Brain microvascular endothelial cell (primary cell): ENCODE data around the gene PTPN5.

Experiments used
- DNase-seq: peaks from one replicate; pipeline ENCODE4 v3.0.0-alpha.2; 2020
- H3K27ac ChIP-seq: fragments of 250-450 bp; sonication (Bioruptor Pico); 2 replicates; pipeline ENCODE4 v1.5.1; 2020; ENCODE audit warnings: mild to moderate bottlenecking, moderate library complexity
- H3K27me3 ChIP-seq: fragments of 250-450 bp; sonication (Bioruptor Pico); replicated peaks from 2 replicates; pipeline ENCODE4 v1.5.1; 2020; ENCODE audit warnings: mild to moderate bottlenecking
- H3K36me3 ChIP-seq: fragments of 250-450 bp; sonication (Bioruptor Pico); replicated peaks from 2 replicates; pipeline ENCODE4 v1.5.1; 2020; ENCODE audit warnings: mild to moderate bottlenecking
- H3K4me3 ChIP-seq: 2 replicates; pipeline ENCODE4 v1.5.1; 2011; ENCODE audit warnings: low read depth, mild to moderate bottlenecking, control low read depth, low read length, moderate library complexity
- CTCF ChIP-seq: IDR thresholded peaks from 2 replicates; pipeline ENCODE4 v1.5.1; 2011; ENCODE audit warnings: low read depth, mild to moderate bottlenecking, moderate library complexity, low read length, control low read depth, inconsistent platforms; ENCODE audit errors: missing control alignments
- in situ Hi-C: cut with HindIII; loops from 2 replicates; pipeline ENCODE4 v1.10.0; 2017; ENCODE audit warnings: low sequenced_read_pairs, low pct_ligation_motif_present

Gene PTPN5

GRCh38 chr11:18768472-18768901 is 23.1 kb downstream of the PTPN5 start:
- H3K27me3 ChIP-seq, result no peaks in the 10 kb centered on the region
- TF ChIP-seq CTCF, result no peak
- no peak for DNase-seq
- in situ Hi-C loops, result no loop called here
- H3K4me3 ChIP-seq, result no peak overlapping the region
- H3K27ac ChIP-seq, result no peak overlapping the region
- H3K36me3 ChIP-seq, result no peaks in the 10 kb centered on the region

GRCh38 chr11:18766015-18766414 is 25.6 kb downstream of the PTPN5 start:
- in situ Hi-C loops, result no loop called here
- no peak for DNase-seq
- no peak for TF ChIP-seq CTCF
- Histone ChIP-seq H3K27ac (no peak overlapping the region), H3K36me3 (no peaks in the 10 kb centered on the region), H3K4me3 (no peak overlapping the region), H3K27me3 (no peaks in the 10 kb centered on the region)

- H3K27ac ChIP-seq, result no peak overlapping the region
- no peak for TF ChIP-seq CTCF
- DNase-seq, result no peak
- H3K36me3 ChIP-seq, result no peaks in the 10 kb centered on the region
- H3K4me3 ChIP-seq, result no peak overlapping the region
- in situ Hi-C loops, result no loop called here
- H3K27me3 ChIP-seq, result no peaks in the 10 kb centered on the region
Observed at GRCh38 chr11:18765554-18765953, 26.0 kb downstream of the PTPN5 start.

- no peak for DNase-seq
- TF ChIP-seq CTCF, result no peak
- in situ Hi-C loops, result no loop called here
- Histone ChIP-seq H3K27me3 (no peaks in the 10 kb centered on the region), H3K36me3 (no peaks in the 10 kb centered on the region), H3K27ac (no peak overlapping the region), H3K4me3 (no peak overlapping the region)
Observed at GRCh38 chr11:18761741-18762140, 29.9 kb downstream of the PTPN5 start.

- no peak for TF ChIP-seq CTCF
- no peak overlapping the region for H3K4me3 ChIP-seq
- H3K27ac ChIP-seq, result no peak overlapping the region
- no peaks in the 10 kb centered on the region for H3K36me3 ChIP-seq
- no peak for DNase-seq
- in situ Hi-C loops, result no loop called here
- H3K27me3 ChIP-seq, result no peaks in the 10 kb centered on the region
Observed at GRCh38 chr11:18761144-18761543, 30.5 kb downstream of the PTPN5 start.

- in situ Hi-C loops, result no loop called here
- no peak overlapping the region for H3K27ac ChIP-seq
- H3K36me3 ChIP-seq, result no peaks in the 10 kb centered on the region
- no peaks in the 10 kb centered on the region for H3K27me3 ChIP-seq
- H3K4me3 ChIP-seq, result no peak overlapping the region
- TF ChIP-seq CTCF, result no peak
- DNase-seq, result no peak
Observed at GRCh38 chr11:18757811-18758210, 33.8 kb downstream of the PTPN5 start.
